GM23338 (cell line): ENCODE measurements around the gene MXRA8. TPM values are rescaled to one million over a fixed set of nuclear protein-coding genes. Genes with fewer than 3 reads are reported as not detected.

Experiments
- ATAC-seq: fragments of 200-7000 bp; cut with Tn5 transposase; 3 replicates; pipeline ENCODE4 v1.9.1; 2020
- DNase-seq: peaks from one replicate; pipeline ENCODE4 v3.0.0-alpha.2; 2015; ENCODE audit warnings: low spot score
- H2AFZ ChIP-seq: fragments of 200-600 bp; sonication (generic); 2 replicates; pipeline ENCODE4 v1.8.0; 2016; ENCODE audit warnings: antibody characterized with exemption, mild to moderate bottlenecking, moderate library complexity
- H3F3A ChIP-seq: fragments of 200-600 bp; sonication (generic); replicated peaks from 2 replicates; pipeline ENCODE4 v1.8.0; 2017; ENCODE audit warnings: antibody characterized with exemption, mixed run types, low read depth
- H3K27ac ChIP-seq: fragments of 200-600 bp; sonication (generic); 2 replicates; pipeline ENCODE4 v1.6.1; 2016; ENCODE audit warnings: low read depth
- H3K27me3 ChIP-seq: fragments of 200-600 bp; sonication (generic); 2 replicates; pipeline ENCODE4 v1.8.0; 2016; ENCODE audit warnings: mild to moderate bottlenecking, mixed run types, moderate library complexity; ENCODE audit not compliant: insufficient read depth
- H3K36me3 ChIP-seq: fragments of 200-600 bp; sonication (generic); 2 replicates; pipeline ENCODE4 v1.8.0; 2016; ENCODE audit warnings: mild to moderate bottlenecking; ENCODE audit not compliant: insufficient read depth
- H3K4me1 ChIP-seq: fragments of 200-600 bp; sonication (generic); 2 replicates; pipeline ENCODE4 v1.8.0; 2016; ENCODE audit warnings: mild to moderate bottlenecking, moderate library complexity; ENCODE audit not compliant: insufficient read depth
- H3K4me2 ChIP-seq: fragments of 200-600 bp; sonication (generic); 2 replicates; pipeline ENCODE4 v1.7.1; 2017; ENCODE audit warnings: mixed run types
- H3K4me3 ChIP-seq: fragments of 200-600 bp; sonication (generic); 2 replicates; pipeline ENCODE4 v1.6.1; 2016; ENCODE audit warnings: mixed run types
- H3K79me2 ChIP-seq: fragments of 200-600 bp; sonication (generic); replicated peaks from 2 replicates; pipeline ENCODE4 v1.8.0; 2017; ENCODE audit warnings: mild to moderate bottlenecking; ENCODE audit not compliant: insufficient read depth
- H3K9me2 ChIP-seq: fragments of 200-600 bp; sonication (generic); 2 replicates; pipeline ENCODE4 v1.8.0; 2017; ENCODE audit not compliant: insufficient read depth
- H4K20me1 ChIP-seq: fragments of 200-600 bp; sonication (generic); replicated peaks from 2 replicates; pipeline ENCODE4 v1.8.0; 2017; ENCODE audit warnings: mild to moderate bottlenecking; ENCODE audit not compliant: insufficient read depth
- H3K27ac Mint-ChIP-seq: 2 replicates; pipeline ENCODE4 v1.8.0; 2020; ENCODE audit warnings: inconsistent platforms, mild to moderate bottlenecking, moderate library complexity, mixed read lengths
- H3K27me3 Mint-ChIP-seq: 3 replicates; pipeline ENCODE4 v1.8.0; 2022; ENCODE audit warnings: low read depth, mild to moderate bottlenecking, moderate library complexity, mixed read lengths, inconsistent platforms; ENCODE audit not compliant: insufficient read depth, poor library complexity
- H3K36me3 Mint-ChIP-seq: 3 replicates; pipeline ENCODE4 v1.8.0; 2021; ENCODE audit warnings: low read depth, mild to moderate bottlenecking, inconsistent platforms, moderate library complexity, mixed read lengths
- H3K4me1 Mint-ChIP-seq: 3 replicates; pipeline ENCODE4 v1.8.0; 2020; ENCODE audit warnings: mild to moderate bottlenecking, inconsistent platforms, mixed read lengths
- H3K4me3 Mint-ChIP-seq: 3 replicates; pipeline ENCODE4 v1.8.0; 2021; ENCODE audit warnings: moderate library complexity, mild to moderate bottlenecking, inconsistent platforms, mixed read lengths
- H3K9me3 Mint-ChIP-seq: 3 replicates; pipeline ENCODE4 v1.8.0; 2020; ENCODE audit warnings: moderate library complexity, mild to moderate bottlenecking, inconsistent platforms, mixed read lengths
- CREB1 ChIP-seq: fragments of 250-450 bp; sonication (Bioruptor Pico); IDR thresholded peaks from 2 replicates; pipeline ENCODE4 v1.5.0; 2020; ENCODE audit warnings: low read depth, mild to moderate bottlenecking, moderate library complexity
- CTCF ChIP-seq, 2 experiments: fragments of 200-600 bp in 1 of 2; sonication (generic) in 1 of 2; conservative IDR thresholded peaks; 2 replicates each; pipeline versions ENCODE4 v1.5.1 to v1.6.1; 2016 to 2017; ENCODE audit warnings: antibody characterized with exemption in 2 of 2, low read depth in 2 of 2, mild to moderate bottlenecking in 2 of 2, moderate library complexity in 1 of 2
- ETS1 ChIP-seq: IDR thresholded peaks from 2 replicates; pipeline ENCODE4 v1.6.1; 2016; ENCODE audit warnings: antibody characterized with exemption
- EZH2 ChIP-seq: fragments of 200-600 bp; sonication (generic); IDR thresholded peaks from one replicate; pipeline ENCODE4 v1.8.0; 2017; ENCODE audit warnings: antibody characterized with exemption, mild to moderate bottlenecking, low read depth; ENCODE audit not compliant: unreplicated experiment
- EZH2phosphoT487 ChIP-seq: fragments of 200-600 bp; sonication (generic); IDR thresholded peaks from one replicate; pipeline ENCODE4 v1.8.1; 2018; ENCODE audit warnings: antibody characterized with exemption; ENCODE audit not compliant: unreplicated experiment
- JUNB ChIP-seq: IDR thresholded peaks from one replicate; pipeline ENCODE4 v1.6.1; 2016; ENCODE audit warnings: antibody characterized with exemption; ENCODE audit not compliant: unreplicated experiment
- NANOG ChIP-seq: IDR thresholded peaks from 2 replicates; pipeline ENCODE4 v1.6.1; 2016; ENCODE audit warnings: antibody characterized with exemption, borderline replicate concordance
- POLR2AphosphoS5 ChIP-seq: IDR thresholded peaks from 2 replicates; pipeline ENCODE4 v1.6.1; 2016; ENCODE audit warnings: antibody characterized with exemption, low read depth
- REST ChIP-seq: IDR thresholded peaks from one replicate; pipeline ENCODE4 v1.6.1; 2018; ENCODE audit warnings: antibody characterized with exemption; ENCODE audit not compliant: unreplicated experiment
- STAT1 ChIP-seq: IDR thresholded peaks from one replicate; pipeline ENCODE4 v1.6.1; 2016; ENCODE audit warnings: antibody characterized with exemption; ENCODE audit not compliant: unreplicated experiment
- ZNF114 ChIP-seq: fragments of 250-450 bp; sonication (Bioruptor Pico); IDR thresholded peaks from 2 replicates; pipeline ENCODE4 v1.5.0; 2020; ENCODE audit warnings: mild to moderate bottlenecking, moderate library complexity
- ZNF331 ChIP-seq: fragments of 250-450 bp; sonication (Bioruptor Pico); IDR thresholded peaks from 2 replicates; pipeline ENCODE4 v1.5.0; 2020; ENCODE audit warnings: low read depth, mild to moderate bottlenecking, moderate library complexity
- ZNF462 ChIP-seq: fragments of 250-450 bp; sonication (Bioruptor Pico); IDR thresholded peaks from 2 replicates; pipeline ENCODE4 v1.5.0; 2020; ENCODE audit warnings: mild to moderate bottlenecking, moderate library complexity
- polyA plus RNA-seq: library from polyadenylated mRNA; unstranded; fragments of >200 nt; fragmentation: Nextera tagmentation; extraction: Ambion mirVana; gene quantifications from 2 replicates; pipeline ENCODE4 v1.2.1, GENCODE V29; 2016
- total RNA-seq: library from RNA; depleted of rRNA; stranded (reverse); fragments of >200 nt; shearing (Covaris generic); gene quantifications from 2 replicates; pipeline ENCODE4 v1.2.3, GENCODE V29; 2014

Gene MXRA8
- total and polyA plus RNA-seq, 2 experiments from 2014 or later = 9.1 to 17.2 TPM

- H3K27ac Mint-ChIP-seq = no peak overlapping the region
- Histone ChIP-seq H3K27ac (no peak overlapping the region), H4K20me1 (no peaks in the 10 kb centered on the region), H3K79me2 (peaks cover 5% of the 10 kb centered on the region; the same call in 1 of the 2 replicates), H3K4me3 (peak overlapping the region; percentile 28; the same call in 1 of the 2 replicates), H3K9me2 (no peaks in the 10 kb centered on the region), H3K36me3 (no peaks in the 10 kb centered on the region), H3K4me2 (peak overlapping the region; percentile 55), H2AFZ (no peak overlapping the region), H3K27me3 (no peaks in the 10 kb centered on the region), H3F3A (peaks cover 4% of the 10 kb centered on the region; the same call in 1 of the 2 replicates), H3K4me1 (peaks cover 7% of the 10 kb centered on the region; the same call in 1 of the 2 replicates)
- no peaks in the 10 kb centered on the region for H3K9me3 Mint-ChIP-seq
- ATAC-seq = peak; percentile 11
- peak overlapping the region; percentile 46 for H3K4me3 Mint-ChIP-seq
- peaks cover 18% of the 10 kb centered on the region for H3K27me3 Mint-ChIP-seq
- H3K36me3 Mint-ChIP-seq = no peaks in the 10 kb centered on the region; the same call in 2 of the 3 replicates
- peak; percentile 65 for DNase-seq
- peaks cover 20% of the 10 kb centered on the region; the same call in 2 of the 3 replicates for H3K4me1 Mint-ChIP-seq
- TF ChIP-seq ZNF462 (no peak), CREB1 (no peak), ZNF331 (CRISPR knock-in tag) (no peak), STAT1 (no peak), CTCF (conservative IDR thresholded peaks at IDR 0.05; ENCODE audit: low read depth in 2 of 2) (no peak), NANOG (no peak), JUNB (no peak), ETS1 (no peak), ZNF114 (no peak), EZH2 (no peak), EZH2phosphoT487 (no peak), POLR2AphosphoS5 (no peak), REST (no peak)
Observed at GRCh38 chr1:1304331-1305299, 53.7 kb downstream of the MXRA8 start.
